KOPT-K1 (cell line): Measurements from ENCODE around the gene CSRP1.

ENCODE experiments used
- H3K27ac ChIP-seq: fragments of 200-600 bp; sonication (generic); 2 replicates; pipeline ENCODE4 v1.5.1; 2016; ENCODE audit warnings: antibody characterized with exemption, mild to moderate bottlenecking, low read depth, low read length; ENCODE audit not compliant: poor library complexity, severe bottlenecking
- H3K36me3 ChIP-seq: fragments of 200-600 bp; sonication (generic); 2 replicates; pipeline ENCODE4 v1.5.1; 2017; ENCODE audit warnings: antibody characterized with exemption, mild to moderate bottlenecking, low read length, moderate library complexity; ENCODE audit not compliant: insufficient read depth
- H3K9me3 ChIP-seq: fragments of 200-600 bp; sonication (generic); 2 replicates; pipeline ENCODE4 v1.5.1; 2017; ENCODE audit warnings: antibody characterized with exemption, low read length, mild to moderate bottlenecking; ENCODE audit not compliant: insufficient read depth, poor library complexity, severe bottlenecking

CSRP1 gene

DNA sequence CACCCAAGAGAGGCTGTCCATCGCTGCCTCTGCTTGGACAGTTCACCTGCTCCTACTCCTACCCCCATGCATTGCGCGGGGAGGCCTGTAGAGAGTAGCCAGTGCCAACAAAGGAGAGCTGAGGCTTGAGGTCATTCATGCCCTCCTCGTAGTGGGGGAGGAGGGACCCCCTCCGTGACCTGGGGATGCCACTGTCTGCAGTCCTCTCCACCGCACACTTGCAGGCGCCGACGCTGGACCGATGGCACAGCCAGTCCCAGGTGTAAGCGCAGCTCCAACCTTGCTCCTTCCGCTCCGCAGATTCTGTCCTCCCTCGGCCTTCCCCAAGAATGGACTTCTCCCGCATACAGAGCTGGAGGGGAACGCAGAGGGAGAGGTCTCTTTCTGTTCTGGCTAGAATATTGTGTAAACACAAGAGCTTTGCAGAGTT lies 37.3 kb downstream of the CSRP1 start:
- H3K9me3 ChIP-seq: no peaks in the 10 kb centered on the region
- no peak overlapping the region for H3K27ac ChIP-seq
- H3K36me3 ChIP-seq: no peaks in the 10 kb centered on the region

DNA sequence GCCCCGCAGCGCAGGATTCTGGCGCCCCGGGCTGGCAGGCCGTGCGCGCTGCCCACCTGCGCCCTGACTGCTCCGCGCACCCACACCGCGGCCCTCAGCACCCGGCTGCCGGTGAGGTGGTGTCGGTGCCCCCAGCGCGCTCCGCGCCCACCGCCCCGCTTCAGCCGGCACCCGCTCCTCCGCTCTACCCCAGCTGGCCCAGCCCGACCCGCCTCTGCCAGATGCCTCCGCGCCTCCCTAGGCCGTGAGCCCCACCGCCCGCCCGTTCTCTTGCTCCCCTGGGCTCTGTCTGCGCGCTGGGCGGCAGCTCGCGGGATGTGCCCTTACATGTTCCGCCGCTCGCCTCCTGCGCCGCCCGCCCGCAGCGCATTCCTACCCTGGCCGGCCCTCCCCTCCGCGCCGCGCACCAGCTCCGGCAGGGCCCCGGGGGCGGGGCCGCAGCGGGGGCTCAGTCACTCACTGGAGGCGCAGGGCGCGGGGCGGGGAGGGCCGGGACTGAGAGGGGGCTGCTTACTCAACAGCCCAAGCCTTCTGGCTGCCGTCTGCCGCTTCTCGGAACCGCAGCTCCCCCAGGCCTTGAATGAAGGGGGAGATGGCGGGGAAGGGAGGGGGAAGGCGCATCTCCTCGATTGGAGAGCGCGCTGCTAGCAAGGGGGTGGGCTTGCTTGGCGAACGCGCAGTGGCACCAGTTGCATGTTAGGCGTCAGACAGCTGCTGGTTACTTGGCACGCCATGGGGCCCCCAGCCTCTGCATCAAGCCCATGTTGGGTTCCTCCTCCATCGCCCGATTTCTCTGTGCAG lies 37.9 kb downstream of the CSRP1 start, which contains the start of gene PHLDA3:
Gene PHLDA3 (minus strand): TSS at position 345 of the 801 bp plus-strand sequence. CDS start 402 bp downstream, outside the sequence.
- Histone ChIP-seq H3K27ac (peak within 1 kb of the TSS; percentile 33), H3K9me3 (no peaks in the 10 kb centered on the region), H3K36me3 (no peaks in the 10 kb centered on the region)

DNA sequence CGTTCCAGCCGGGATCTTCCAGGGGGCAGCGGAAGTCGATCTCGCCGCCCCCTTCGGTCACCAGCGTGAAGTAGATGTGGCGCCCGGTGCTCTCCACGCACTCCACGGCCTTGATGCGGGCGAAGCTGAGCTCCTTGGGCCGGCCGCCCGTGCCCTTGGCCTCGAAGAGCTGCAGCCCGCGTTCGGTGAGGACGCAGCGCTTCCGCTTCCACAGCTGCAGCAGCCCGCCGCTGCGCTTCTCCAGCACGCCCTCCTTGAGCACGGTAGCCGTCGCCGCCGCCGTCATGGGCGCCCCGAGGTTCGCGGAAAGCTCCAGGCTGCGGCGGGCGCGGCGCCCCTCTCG lies 38.5 kb downstream of the CSRP1 start:
- Histone ChIP-seq H3K36me3 (no peaks in the 10 kb centered on the region), H3K27ac (peak overlapping the region; percentile 33), H3K9me3 (no peaks in the 10 kb centered on the region)

DNA sequence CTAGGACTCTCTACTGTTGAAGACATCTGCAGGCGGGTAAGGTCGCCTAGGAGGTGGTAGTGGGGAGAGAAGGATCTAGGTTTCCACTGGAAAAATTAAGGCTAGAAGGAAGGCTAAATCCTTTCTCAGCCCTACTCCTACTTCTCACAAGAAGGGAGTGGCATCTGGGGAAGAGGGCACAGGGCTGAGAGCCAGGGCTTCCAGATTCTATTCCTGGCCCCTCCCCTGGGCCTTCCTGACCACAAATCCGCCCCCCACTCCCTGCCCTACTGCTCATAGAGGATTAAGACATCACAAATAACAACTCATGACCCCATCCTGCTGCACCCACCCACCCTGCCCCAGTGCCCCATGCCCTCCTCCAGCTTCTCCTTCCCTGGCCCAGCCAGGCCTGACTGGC lies 40.4 kb downstream of the CSRP1 start:
- Histone ChIP-seq H3K9me3 (no peaks in the 10 kb centered on the region), H3K27ac (no peak overlapping the region), H3K36me3 (no peaks in the 10 kb centered on the region)

DNA sequence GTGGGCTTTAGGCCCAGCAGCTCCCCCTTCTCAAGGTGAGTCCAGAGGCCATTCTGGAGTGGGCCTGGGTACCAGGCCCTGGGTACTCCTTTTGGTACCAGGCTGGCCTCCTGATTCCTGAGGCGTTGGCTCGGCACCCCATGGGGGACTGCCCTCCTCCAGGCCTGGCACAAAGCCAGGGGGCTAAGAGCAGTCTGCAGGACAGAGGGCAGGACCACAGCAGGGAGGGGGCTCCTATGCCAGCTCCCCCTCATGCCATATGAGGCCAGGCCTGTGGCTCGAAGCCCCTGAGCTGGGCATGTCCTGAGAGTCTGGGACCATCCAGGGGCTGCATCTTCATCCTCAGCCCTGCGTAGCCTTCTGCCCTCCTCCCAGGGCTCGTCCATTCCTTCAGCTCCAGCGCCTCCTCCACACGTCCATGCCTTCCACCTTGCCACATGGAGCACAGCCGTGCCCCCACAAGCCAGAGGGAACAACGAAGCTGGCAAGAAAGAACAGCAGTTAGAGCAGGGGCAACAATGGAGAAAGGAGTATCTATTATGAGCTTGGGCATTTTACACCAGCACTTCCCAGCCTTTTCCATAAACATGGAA lies 41.1 kb downstream of the CSRP1 start:
- H3K27ac ChIP-seq: no peak overlapping the region
- no peaks in the 10 kb centered on the region for H3K36me3 ChIP-seq
- no peaks in the 10 kb centered on the region for H3K9me3 ChIP-seq

DNA sequence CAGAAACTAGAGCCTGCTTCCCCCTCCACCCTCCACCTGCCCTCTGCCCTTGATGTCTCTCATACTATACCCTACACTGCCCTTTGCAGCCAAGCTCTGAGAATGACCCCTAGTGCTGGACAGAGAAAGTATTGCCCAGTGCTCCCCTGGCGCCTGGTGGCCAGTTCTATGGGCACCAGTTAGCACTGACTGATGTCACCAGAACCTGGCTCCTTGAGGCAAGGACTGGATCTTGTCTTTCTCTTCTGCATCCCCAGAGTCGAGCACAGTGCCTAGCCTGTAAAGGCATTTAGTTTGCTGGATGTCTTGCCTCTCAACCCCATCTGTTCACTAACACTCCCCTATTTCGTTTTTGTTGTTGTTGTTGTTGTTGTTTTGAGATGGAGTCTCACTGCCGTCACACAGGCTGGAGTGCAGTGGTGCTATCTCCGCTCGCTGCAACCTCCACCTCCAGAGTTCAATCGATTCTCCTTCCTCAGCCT lies 43.8 kb downstream of the CSRP1 start:
- Histone ChIP-seq H3K9me3 (no peaks in the 10 kb centered on the region), H3K36me3 (no peaks in the 10 kb centered on the region), H3K27ac (no peak overlapping the region)

DNA sequence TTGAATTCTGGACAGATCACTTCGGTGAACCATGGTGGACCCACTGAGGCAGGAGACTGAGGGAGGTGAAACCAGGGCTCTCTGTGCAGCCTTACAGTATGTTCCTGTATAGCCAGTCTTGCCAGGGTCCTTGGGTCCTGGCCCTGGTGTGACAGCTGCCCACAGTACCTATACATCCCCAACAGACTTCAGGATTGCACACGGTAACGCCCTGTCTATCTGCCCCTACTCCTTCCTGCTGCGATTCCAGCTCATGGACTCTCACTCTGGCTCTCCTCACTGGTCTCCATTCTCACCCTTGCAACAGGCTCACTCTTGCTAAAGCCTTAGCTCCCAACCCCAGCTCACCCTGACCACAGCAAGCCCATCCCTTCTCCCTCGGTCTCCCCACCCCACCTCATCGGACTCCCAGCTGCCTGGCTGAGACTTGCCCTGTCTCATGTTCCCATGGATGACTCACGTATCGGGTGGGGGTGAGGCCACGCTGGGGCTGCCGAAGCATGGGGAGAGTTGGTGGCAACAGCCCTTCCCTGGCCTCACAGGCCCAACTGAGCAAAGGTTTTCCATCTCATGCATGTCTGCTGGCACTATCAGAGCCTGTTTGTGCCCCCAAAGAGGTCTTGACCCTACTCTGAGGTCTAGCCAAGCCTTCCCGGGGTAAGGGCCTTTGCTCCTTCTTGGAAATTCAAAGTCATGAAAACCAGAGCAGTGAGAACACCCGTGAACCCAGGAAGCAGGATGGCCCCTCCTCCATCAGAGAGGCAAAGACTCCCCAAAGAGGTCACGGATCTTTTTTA lies 45.1 kb downstream of the CSRP1 start:
- H3K36me3 ChIP-seq: no peaks in the 10 kb centered on the region
- no peak overlapping the region for H3K27ac ChIP-seq
- no peaks in the 10 kb centered on the region for H3K9me3 ChIP-seq

DNA sequence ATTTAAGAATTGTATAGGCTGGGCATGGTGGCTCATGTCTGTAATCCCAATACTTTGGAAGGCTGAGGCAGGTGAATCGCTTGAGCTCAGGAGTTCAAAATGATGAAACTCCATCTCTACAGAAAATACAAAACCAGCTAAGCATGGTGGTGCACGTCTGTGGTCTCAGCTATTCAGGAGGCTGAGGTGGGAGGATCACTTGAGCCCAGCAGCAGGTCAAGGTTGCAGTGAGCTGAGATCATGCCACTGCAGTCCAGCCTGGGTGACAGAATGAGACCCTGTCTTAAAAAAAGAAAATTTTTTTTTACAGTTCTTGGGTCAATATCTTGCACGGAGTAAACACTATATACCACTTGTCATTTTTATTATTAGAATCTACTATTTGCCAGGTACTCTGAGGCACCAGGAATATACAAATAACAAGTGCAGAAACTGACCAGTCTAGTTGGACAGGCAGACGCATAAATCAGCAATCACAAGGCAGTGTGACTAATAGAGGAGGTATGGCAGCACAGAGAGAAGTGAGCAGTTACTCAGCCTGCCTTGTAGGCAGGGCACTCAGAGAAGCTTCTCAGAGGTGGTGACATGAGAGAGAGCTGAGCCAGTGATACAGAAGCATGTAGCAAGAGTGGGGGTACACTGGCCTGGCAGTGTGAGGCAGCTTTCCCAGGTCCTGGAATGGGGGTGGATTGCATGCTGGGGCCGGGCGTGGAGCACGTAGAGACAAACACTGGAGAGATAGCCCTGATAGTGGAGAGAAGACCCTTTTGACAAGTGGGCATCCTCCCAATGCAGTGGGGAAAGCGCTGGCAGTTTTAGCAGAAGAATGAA lies 45.9 kb downstream of the CSRP1 start:
- Histone ChIP-seq H3K36me3 (no peaks in the 10 kb centered on the region), H3K9me3 (no peaks in the 10 kb centered on the region), H3K27ac (no peak overlapping the region)

DNA sequence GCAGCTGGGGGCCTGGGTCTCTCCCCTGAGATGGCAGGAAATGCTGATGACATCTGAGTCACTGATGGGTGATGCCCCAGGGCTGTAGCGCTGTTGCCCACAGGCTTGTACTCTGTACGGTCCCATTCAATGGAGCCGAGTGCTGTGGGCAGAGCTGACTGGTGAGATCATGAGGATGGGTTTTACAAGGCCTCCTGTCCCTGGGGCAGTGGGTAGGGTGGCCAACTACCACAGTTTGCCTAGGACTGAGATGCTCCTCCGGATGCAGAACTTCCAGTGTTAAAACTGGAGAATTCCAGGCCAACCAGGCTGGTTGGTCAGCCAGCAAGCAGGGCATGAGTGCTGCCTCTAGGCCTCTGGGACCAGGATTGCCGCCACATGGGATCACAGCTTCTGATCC lies 47.1 kb downstream of the CSRP1 start:
- no peaks in the 10 kb centered on the region for H3K36me3 ChIP-seq
- H3K9me3 ChIP-seq: no peaks in the 10 kb centered on the region
- no peak overlapping the region for H3K27ac ChIP-seq

DNA sequence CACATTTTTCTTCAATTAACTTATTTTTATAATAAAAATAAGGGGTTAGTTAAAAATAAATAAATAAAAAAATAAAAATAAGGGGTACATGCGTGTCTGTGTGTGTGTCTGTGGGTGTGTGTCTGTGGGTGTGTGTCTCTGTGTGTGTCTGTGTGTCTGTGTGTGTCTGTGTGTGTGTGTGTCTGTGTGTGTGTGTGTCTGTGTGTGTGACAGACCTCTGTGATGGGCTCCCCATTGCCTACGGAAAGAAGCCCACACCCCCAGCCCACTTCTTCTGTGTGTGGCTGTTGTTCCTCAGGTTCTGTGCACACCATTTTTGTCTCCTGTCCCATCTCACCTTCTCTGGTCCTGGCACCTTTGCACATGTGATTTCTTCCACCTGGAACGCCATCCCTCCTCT lies 47.9 kb downstream of the CSRP1 start:
- Histone ChIP-seq H3K9me3 (no peaks in the 10 kb centered on the region), H3K27ac (no peak overlapping the region)

DNA sequence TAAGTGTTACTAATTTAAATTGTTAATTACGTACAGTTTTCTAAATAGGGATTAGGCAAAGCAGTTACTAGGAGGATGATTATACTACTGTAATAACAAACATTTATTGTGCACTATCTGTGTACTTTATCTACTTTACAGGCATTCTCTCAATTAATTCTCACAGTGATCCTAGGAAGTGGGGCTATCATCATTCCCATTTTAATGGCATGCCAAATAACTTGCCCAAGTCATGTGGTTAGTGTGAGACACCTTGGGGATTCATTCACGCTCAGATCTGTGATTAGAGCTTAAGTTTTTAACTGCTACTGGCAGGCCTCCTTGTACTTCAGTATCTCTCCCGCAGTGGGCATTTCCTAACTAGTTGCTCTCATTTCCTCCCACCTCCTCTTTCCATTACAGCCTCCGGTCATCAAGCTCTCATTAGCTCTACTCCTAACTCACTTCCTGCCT lies 49.4 kb downstream of the CSRP1 start:
- Histone ChIP-seq H3K9me3 (no peaks in the 10 kb centered on the region), H3K27ac (no peak overlapping the region), H3K36me3 (no peaks in the 10 kb centered on the region)

More for the DNA sequence above, 47.9 kb downstream of the CSRP1 start:
- no peaks in the 10 kb centered on the region for H3K36me3 ChIP-seq

DNA sequence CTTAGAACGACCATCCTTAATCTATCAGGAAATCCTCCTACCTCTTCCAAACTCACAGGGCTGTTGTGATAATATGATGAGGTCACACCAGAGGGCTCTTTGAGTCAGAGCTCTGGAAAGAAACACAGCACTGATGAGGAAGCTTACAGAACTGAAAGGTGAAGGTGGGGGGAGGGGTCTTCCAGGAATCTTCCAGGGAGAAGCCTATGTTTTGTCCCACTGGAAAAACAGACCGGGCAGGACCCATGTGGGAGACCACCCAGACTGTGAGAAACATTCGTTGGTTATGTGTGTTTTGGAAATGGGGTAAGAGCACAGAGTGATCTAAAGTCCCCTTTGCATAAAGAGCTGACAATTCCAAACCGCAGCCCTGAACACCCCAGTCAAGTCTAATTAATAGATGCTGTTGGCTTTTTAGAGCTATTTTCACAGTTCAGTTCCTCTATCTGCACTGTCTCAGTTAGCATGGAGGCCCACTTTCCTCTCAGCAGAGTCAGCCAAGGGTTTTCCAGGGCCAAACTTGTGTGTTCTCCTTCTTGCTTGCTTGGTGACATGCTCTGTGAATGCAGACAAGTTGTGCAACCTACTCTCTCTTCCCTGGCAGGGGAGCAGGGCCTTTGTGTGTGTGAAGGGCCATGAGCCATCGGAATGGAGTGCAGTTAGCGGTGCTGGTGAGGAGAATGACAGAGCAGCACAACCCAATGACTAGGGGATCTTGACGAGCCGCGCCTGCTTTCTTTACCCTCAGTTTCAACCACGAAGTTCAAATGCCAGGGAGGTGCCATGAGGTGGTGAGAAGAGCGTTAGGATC lies 50.2 kb downstream of the CSRP1 start:
- Histone ChIP-seq H3K9me3 (no peaks in the 10 kb centered on the region), H3K36me3 (no peaks in the 10 kb centered on the region), H3K27ac (no peak overlapping the region)

DNA sequence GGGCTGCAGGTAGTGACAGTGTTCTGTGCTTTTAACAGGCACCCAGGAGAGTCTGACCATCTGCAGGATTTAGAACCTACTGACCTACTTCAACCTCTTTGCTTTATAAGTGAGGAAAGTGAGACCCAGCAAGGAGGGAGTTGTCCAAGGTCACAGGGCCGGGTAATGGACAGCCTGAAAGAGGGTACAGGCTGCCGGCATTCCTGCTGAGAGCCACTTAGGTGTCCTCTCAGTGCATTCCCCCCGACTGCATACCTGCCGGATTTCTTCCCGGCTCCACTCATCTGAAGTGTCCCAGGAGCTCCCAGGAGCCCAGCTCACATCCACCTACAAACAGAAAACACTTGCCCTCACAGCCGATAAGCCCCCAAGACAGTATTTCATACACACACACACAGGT lies 51.8 kb downstream of the CSRP1 start:
- Histone ChIP-seq H3K9me3 (no peaks in the 10 kb centered on the region), H3K36me3 (no peaks in the 10 kb centered on the region), H3K27ac (no peak overlapping the region)

DNA sequence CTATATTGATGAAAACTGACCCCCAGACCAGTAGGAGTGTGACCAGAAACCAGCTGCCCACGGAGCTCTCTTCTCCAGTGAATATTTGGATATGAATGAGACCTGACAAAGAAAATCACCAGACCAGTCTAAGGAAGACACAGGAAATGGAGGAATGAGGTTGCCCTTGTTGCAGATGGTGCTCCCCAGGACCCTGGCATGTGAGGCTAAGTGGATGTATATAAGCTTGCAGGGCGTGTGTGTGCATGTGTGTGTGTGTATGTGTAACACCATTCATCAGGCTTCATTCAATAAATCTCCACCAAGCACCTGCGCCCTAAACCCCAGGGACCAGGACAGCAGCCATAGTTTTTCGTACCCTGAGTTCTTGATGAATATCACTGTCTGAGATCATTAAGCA lies 52.3 kb downstream of the CSRP1 start:
- no peaks in the 10 kb centered on the region for H3K9me3 ChIP-seq
- no peak overlapping the region for H3K27ac ChIP-seq
- no peaks in the 10 kb centered on the region for H3K36me3 ChIP-seq
